Cardiac fibroblast (primary cell): ENCODE measurements around the gene FOXB1.
A peak's percentile ranks its signal among the peaks of the same experiment; 100 is the strongest.

Experiments used
- DNase-seq, 2 donors: peaks; one replicate each; pipeline versions ENCODE4 v3.0.0 to v3.0.0-alpha.2; 2010; ENCODE audit warnings: low read depth in 2 of 2
- H3K4me3 ChIP-seq, 2 donors: replicated peaks in 1 of 2; 1 replicate in 1 of 2; 2 replicates in 1 of 2; pipeline ENCODE4 v1.5.1; 2011; ENCODE audit warnings: low read depth in 2 of 2, low read length in 2 of 2, mild to moderate bottlenecking in 2 of 2, moderate library complexity in 1 of 2
- CTCF ChIP-seq: IDR thresholded peaks from one replicate; pipeline ENCODE4 v1.5.1; 2011; ENCODE audit warnings: low read depth, mild to moderate bottlenecking, low read length, inconsistent platforms

The FOXB1 gene

DNA sequence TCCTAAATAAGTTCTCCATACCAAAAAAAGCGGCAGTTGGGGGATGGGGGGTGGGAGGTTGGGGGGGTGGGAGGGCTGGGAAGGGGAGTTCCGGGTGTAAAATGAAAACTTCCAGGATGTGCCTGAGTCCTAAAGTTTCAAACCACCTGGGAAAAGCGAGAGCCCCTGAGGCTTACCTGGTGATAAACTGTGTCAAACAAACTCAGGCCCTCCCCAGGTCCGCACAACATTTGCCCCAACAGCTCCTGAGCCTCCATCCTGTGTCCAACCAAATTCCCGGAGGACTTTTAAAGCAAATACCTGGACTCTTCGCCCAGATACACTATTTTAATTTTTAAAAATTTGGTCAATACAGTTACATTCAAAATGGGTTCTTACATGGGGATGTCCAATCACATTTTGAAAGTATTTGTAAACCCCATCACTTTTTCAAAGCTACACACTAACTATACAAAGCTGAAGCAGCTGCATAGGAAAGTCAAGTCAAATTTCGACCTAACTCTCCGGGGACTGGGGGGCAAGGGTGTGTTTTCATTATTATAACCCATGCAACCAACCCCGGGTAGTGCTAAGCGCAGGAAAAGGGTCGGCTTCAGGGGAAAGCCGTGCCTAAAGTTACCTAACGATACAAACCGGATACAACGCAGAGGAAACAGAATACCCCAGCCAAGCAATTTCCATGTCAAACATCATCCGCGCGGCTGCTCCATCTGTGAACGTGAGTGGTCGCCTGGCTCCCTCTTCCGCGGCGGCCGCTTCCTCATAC, 685 bp upstream of the FOXB1 start:
- H3K4me3 ChIP-seq = no peak overlapping the region

DNA sequence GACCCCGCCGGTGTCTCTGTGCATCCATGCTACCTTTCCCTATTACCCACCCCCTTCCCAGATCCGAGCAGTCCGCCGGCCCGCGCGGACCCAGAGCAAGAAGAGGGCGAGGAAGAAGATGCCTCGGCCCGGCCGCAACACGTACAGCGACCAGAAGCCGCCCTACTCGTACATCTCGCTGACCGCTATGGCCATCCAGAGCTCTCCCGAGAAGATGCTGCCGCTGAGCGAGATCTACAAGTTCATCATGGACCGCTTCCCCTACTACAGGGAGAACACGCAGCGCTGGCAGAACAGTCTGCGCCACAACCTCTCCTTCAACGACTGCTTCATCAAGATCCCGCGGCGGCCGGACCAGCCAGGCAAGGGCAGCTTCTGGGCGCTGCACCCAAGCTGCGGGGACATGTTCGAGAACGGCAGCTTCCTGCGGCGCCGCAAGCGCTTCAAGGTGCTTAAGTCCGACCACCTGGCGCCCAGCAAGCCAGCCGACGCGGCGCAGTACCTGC, 788 bp downstream of the FOXB1 start:
- no peak for TF ChIP-seq CTCF
- no peak for DNase-seq
- H3K4me3 ChIP-seq = no peak overlapping the region

More for the DNA sequence above, 685 bp upstream of the FOXB1 start:
- no peak for TF ChIP-seq CTCF
- no peak for DNase-seq

GRCh38 chr15:60005352-60006202, 1.5 kb downstream of the FOXB1 start:
- TF ChIP-seq CTCF = no peak
- no peak for DNase-seq
- peak overlapping the region; percentile 43 to 49 for H3K4me3 ChIP-seq

DNA sequence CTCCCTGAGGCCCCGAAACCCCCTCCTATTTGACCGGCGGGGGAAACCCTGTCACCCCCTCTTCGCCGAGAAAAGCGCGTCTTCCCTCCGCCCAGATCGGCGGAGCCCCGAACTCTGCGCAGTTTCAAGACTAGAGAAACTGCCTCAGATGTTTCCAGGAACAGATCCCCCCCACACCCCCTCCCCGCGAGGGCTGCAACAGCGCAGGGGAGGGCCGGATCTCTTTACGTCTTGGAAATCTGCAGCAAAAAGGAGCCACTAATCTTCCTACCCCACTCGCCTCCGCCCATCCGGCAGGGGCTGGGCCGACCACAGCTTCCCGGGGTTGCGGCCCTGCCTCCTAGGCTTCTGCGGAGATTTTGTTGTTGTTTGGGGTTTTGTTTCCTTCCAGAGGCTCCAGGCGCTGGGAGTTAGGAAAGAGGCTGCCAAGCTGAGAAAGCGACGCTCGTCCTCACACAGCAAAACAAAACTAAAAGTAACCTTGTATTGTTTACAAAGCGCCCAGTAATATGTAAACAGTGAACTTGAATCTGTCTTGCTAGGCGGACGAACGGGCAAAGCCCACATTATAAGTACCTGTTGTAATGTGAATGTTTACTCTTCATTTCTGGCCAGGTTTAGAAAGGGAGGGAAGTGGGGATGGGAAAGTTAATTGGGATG, 2.2 kb downstream of the FOXB1 start:
- TF ChIP-seq CTCF = no peak
- DNase-seq = peak; percentile 32 to 34
- peak overlapping the region; percentile 43 to 49 for H3K4me3 ChIP-seq

GRCh38 chr15:60006873-60007272, 2.8 kb downstream of the FOXB1 start:
- no peak for DNase-seq
- no peak for TF ChIP-seq CTCF
- H3K4me3 ChIP-seq = no peak overlapping the region

- no peak for DNase-seq
- no peak for TF ChIP-seq CTCF
- H3K4me3 ChIP-seq = no peak overlapping the region
Measured at GRCh38 chr15:60009124-60009960, 5.2 kb downstream of the FOXB1 start.
